Ramos (cell line): ENCODE results near the gene CDH12.
"Not testable (repeated sequence)": the region's sequence is repeated elsewhere in the genome, so short reads cannot be mapped to it uniquely, and the experiment has no call there.

Experiments
- in situ Hi-C: fragments of 300-500 bp; cut with MboI; formaldehyde crosslinking; loops from one replicate; pipeline ENCODE4 v1.14.3; 2022; ENCODE audit warnings: low sequenced_read_pairs; ENCODE audit not compliant: unreplicated experiment

The CDH12 gene

DNA sequence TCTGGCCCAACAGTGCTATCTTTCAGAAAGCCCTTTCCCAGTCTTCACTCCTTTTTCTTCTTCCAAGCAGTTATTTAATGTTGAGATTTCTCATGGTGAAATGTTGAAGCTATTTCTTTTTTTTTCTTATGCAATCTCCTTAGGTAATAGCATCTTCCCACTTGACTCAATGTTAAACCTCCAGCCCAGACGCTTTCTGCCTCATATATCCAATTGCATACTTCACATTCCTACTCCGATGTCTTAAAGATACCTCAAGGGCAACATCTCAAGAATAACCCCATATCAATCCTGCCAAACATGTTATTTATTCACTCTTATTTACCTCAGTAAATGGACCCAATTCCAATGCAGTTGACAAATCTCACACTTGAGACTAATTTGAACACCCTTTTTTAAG lies 187.3 kb downstream of the CDH12 start:
- in situ Hi-C loops, result no loop called here

GRCh38 chr5:22663134-22663533 lies 190.0 kb downstream of the CDH12 start:
- in situ Hi-C loops, result no loop called here

DNA sequence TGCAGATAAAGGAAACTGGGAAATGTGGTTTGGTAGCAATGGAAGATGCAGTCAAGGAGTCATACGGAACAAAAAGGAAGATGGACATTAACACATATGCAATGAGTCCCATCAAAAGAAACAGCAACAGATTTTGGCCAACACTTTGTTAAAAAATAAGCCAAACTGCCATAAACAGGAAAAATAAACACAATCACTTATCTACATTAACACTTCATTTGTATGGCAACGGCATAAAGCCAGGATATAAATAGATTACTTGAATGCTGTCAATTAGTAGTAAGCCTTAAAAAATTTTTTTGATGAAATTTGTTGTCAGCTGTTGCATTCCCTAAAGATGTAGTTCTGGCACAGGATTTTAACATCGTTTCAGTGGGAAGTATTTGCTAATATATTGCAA lies 190.8 kb downstream of the CDH12 start:
- in situ Hi-C loops, result no loop called here

GRCh38 chr5:22651355-22651754 lies 201.8 kb downstream of the CDH12 start:
- in situ Hi-C loops, result no loop called here

- in situ Hi-C loops, result no loop called here
Observed at GRCh38 chr5:22650511-22650910, 202.6 kb downstream of the CDH12 start.

- in situ Hi-C loops, result no loop called here
Observed at GRCh38 chr5:22649074-22649473, 204.1 kb downstream of the CDH12 start.

GRCh38 chr5:22644859-22645258 lies 208.3 kb downstream of the CDH12 start:
- in situ Hi-C loops, result no loop called here

DNA sequence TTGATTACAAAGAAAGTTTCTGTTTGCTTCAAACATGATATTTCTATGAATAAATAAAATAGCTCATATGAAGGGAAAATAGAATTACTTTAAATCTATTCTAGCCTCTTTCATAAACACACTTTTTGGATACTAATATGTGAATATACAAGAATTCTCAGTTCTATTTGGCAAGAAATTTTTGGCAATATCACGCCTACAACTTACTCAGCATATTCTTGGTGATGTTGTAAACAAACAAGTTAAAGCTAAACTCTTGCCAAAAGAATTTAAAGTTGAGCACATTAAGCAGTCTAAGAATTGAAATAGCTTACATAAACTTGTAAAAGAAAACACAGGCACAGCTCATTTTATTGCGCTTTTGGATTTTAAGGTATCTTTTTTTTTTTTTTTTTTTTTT lies 209.8 kb downstream of the CDH12 start:
- in situ Hi-C loops, result no loop called here

DNA sequence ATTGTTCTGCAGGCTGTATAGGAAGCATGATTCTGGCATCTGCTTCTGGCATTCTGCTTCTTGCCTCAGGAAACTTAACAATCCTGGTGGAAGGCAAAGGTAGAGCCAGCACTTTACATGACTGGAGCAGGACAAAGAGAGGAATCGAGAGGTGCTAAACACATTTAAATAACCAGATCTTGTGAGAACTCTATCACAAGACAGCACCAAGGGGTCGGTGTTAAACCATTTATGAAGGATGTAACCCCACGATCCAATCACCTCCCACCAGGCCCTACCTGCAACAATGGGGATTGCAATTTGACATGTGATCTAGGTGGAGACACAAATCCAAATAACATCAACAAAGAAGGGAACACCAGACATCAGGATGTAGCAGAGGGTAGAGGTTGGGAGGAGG lies 221.5 kb downstream of the CDH12 start:
- in situ Hi-C loops, result no loop called here

GRCh38 chr5:22627029-22627428 lies 226.1 kb downstream of the CDH12 start:
- in situ Hi-C loops, result no loop called here

- in situ Hi-C loops, result no loop called here
Observed at GRCh38 chr5:22625451-22625850, 227.7 kb downstream of the CDH12 start.

- in situ Hi-C loops, result no loop called here
Observed at GRCh38 chr5:22621084-22621483, 232.1 kb downstream of the CDH12 start.

GRCh38 chr5:22615964-22616363 lies 237.2 kb downstream of the CDH12 start:
- in situ Hi-C loops, result no loop called here

DNA sequence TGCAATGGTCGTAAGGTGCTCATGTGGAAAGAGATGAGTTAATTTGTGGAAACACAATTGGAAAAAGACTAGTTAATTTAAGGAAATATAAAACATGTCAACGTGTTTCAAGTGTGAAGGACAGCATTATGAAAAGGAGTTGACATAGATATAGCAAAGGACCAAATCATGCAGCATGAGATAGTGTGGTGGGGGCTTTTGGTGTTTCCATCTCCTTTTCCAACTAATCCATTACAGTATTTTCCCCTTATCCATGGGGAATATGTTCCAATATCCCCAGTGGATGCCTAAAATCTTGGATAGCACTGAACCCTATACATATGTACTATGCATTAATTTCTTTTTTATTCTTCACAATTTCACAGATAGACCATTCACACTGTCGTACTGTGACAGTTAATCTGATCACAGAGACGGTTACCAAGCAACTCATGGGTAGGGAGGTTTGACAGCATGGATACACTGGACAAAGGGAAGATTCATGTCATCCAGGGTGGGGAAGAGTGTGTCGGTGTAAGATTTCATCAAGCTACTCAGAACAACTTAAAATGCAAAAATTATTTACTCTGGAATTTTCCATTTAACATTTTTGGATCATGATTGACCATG lies 238.6 kb downstream of the CDH12 start:
- in situ Hi-C loops, result no loop called here

GRCh38 chr5:22612928-22613327 lies 240.2 kb downstream of the CDH12 start:
- in situ Hi-C loops, result no loop called here

GRCh38 chr5:22611327-22611726 lies 241.8 kb downstream of the CDH12 start:
- in situ Hi-C loops, result no loop called here

DNA sequence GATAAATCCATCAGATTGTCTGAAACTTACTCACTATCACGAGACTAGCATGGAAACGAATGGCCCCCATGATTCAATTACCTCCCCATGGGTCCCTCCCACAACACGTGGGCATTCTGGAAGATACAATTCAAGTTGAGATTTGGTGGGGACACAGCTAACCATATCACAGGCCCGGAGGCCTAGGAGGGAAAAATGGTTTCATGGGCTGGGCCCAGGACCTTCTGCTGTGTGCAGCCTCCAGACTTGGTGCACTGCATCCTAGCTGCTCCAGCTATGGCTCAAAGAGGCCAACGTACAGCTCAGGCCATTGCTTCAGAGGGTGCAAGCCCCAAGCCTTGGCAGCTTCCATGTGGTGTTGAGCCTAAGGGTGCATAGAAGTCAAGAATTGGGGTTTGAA lies 245.6 kb downstream of the CDH12 start:
- in situ Hi-C loops, result not testable (repeated sequence)

GRCh38 chr5:22605473-22605872 lies 247.7 kb downstream of the CDH12 start:
- in situ Hi-C loops, result no loop called here

DNA sequence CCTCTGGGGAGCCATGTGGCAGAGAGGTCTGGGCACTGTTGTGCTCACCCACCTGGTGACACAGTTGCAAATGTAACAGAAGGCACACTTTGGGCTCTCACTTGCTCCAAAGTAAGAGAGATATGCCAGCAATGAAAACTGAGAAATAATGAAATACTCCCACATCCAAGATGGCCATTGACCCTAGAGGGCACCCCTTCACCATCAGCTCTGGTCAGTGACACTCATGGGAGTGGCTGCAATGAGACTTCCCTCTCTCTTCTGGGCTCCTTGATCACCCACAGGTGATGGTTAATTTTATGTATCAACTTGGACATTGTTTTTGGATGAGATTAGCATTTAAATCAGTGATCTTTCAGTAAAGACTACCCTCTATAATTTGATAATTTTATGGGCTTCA lies 248.4 kb downstream of the CDH12 start:
- in situ Hi-C loops, result no loop called here

GRCh38 chr5:22598796-22599195 lies 254.3 kb downstream of the CDH12 start:
- in situ Hi-C loops, result no loop called here

- in situ Hi-C loops, result no loop called here
Observed at GRCh38 chr5:22596404-22596970, 256.7 kb downstream of the CDH12 start.

DNA sequence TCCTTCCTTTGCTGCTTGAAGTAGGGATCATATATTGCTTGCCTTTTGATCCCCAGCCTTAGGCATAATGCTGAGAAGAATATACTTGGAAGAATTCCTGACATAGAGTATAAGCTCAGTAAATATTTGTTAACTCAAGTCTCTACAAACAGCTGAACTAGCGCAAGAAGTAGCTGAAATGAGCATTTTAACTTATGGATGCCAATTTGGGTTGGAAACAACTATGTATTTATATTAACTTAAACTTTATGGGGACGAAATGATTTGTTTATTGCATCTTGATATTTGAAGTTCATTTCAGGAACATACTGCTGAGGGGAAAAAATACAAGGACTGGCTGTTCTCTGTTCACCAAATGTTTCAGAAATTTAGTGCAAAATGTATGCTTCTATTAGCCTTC lies 258.7 kb downstream of the CDH12 start:
- in situ Hi-C loops, result no loop called here
